ENCODE data around the gene AIPL1.

- TF ChIP-seq POLR2AphosphoS5 (IDR thresholded peaks at IDR 0.05): no peak
- no peak for TF ChIP-seq CTCF (IDR thresholded peaks at IDR 0.05)
Observed at GRCh38 chr17:6454495-6455320, 19.8 kb upstream of the AIPL1 start.
